Stimulated activated CD8-positive, alpha-beta memory T cell treated with anti-CD3 and anti-CD28 coated beads, Interleukin-7, amount 100 ng/mL, for 24 hours (primary cell): Measurements from ENCODE around the gene IL17REL.
A peak's percentile ranks its signal among the peaks of the same experiment; 100 is the strongest.

Experiments used
- DNase-seq: peaks from one replicate; pipeline ENCODE4 v3.0.0-alpha.2; 2020; ENCODE audit warnings: low read depth

IL17REL gene

DNA sequence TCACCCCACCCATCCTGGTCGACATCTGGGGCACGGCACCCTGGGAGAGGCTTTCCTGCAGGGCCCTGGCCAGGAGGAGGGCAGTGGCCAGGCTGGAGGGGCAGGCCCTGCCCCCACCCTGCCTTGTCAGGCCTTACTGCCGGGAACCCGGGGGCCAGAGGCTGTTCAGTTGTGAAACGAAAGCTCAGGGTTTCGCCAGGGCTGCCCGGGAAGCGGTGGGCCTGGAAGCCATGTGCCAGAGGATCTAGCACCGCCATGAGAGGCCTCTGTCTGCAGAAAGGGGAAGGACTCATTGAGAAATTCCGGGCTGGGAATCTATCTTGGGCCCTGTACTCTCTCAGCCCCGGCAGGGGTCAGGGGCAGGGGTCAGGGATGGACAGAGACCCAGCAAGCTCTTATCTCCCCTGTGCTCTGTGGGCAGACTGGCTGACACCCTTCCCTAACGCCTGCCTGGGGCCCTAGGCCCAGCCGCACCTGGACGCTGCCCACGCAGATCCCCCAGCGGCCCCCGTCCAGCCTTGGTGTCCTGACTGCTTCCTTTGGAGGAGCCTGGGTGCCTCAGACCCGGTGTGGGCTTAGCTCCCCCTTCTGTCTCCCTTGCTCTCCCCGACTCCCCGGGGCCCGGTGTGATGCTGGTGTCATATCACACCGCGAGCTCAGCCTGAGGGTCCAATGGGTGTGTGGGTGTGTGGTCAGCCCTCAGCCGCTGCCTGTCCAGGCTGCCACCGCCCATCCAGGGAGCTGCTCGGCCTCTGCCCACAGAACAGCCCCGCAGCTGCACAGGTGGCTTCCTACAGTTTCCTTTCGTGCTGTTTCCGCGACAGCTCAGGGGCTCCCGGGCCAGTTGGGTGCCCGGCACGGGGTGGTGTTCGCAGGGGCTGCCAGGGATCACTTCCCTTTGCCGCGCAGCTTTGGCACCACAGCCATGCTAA lies 45.5 kb downstream of the IL17REL start:
- DNase-seq = no peak

DNA sequence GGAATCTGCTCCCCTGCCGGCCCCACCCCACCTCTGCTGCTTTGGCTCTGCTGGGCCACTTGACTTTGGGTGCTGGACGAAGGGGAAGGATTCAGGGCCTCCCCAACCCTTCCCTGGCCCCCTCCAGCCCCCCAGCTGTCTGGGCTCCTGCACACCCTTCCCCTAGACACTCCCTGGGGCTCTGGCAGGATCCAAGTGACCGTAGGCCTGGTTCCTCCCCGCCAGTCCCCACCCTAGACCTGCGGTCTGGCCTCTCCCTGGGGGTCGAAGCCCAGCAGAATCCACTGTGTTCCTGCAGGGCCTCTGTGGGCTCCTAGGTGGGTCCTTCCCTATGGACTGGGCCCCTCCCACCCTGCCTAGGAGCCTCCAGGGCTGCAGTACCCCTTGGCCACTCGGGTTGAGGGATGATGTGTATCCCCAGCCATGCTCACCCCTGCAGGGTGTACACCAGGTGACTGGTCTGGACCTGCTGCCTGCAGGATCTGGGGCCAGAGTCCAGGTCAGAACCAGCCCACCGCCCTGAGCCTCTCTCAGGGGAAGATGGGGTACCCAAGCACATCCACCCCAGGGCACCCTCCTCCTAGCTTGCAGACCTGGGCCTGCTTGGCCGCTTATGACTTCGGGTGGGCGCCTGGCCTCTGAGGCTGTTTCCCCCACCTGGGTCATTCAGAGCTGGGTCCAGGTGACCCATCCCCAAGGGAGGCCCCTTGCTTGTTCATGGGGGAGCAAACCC lies 46.4 kb downstream of the IL17REL start:
- DNase-seq = no peak

DNA sequence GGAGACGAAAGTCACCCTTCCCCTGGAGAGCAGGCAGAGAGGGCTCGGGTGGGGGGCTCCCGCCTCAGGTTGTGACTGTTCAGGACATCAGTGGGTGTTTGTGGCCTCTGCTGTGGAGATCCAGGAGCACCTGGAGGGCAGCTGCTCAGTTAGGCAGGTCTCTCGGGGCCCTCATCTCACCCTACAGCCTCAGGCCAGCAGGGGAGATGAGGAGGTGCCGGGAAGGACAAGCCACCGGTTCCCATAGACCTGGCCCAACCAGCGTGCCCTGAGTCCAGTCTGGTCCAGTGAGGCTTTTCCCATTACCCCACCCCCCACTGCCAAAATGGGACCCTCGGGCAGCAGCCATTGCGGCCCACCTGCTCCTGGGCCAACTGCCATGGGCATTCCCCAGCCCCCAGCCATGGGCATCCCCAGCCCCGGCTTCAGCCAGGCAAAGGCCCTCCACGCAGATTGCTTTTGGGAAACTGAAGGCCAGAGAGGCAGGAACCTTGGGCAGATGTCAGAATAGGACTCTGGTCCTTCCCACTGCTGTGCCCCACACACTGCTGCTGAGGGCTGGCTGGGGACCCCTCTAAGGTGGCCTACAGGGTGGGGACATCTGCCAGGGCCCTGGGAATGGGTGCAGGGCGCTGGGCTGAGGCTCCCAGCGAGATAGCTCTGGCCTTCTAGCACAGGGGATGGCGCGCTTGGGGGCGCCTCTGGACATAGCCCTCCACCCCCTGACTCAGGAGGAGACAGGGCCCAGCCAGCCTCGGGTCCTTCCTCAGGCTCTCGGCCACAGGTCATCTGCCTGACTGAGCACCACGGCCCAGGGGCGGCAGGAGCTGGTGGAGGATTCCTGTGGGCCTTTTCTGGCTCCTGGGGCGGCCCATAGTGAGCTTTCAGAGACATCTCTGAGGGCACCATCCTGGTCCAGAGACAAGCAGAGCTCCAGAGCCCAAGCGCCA lies 47.2 kb downstream of the IL17REL start:
- DNase-seq = no peak

DNA sequence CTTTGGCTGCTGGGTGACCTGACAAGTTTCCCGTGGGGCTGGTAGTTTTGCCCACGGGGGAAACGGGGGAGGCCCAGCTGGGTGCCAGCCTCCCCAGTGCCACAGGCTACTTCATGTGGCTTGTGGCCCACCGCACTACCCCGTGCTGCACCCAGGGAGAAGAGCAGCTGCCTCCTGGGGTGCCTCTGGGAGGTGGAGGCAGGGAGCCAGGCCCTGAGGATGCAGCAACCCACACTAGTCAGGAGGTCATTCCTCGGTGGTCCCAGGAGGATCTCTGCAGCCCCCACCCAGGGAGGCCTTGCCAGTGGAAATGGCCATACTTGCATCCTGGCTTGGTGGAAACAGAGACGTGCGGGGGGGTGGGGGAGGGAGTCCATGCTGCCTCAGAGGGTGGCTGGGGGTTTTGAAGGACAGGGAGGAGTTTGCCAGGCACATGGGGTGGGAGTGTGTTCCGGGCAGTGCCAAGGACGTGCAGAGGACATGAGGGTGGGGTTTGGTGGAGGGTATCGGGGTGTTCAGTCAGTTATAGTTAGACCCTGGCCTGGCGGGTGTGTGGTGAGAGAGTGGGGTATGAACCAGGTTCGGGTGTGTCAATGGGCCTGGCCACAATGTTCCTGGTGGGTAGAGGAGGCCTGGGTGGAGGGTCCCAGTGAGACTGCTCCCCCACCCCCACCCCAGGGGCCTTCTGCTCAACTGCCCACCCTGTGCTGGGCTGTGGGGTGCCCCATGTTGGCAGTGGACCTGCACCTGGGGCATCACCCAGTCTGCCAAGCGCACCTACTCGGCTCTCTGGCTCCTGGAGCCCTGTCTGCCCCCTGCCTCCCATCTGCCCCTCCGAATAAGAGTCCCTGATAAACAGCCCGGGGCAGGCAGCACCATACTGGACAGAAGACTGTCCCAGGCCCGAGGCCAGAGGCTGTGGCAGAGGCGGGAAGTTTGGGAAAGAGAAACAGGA lies 48.2 kb downstream of the IL17REL start:
- DNase-seq = no peak

DNA sequence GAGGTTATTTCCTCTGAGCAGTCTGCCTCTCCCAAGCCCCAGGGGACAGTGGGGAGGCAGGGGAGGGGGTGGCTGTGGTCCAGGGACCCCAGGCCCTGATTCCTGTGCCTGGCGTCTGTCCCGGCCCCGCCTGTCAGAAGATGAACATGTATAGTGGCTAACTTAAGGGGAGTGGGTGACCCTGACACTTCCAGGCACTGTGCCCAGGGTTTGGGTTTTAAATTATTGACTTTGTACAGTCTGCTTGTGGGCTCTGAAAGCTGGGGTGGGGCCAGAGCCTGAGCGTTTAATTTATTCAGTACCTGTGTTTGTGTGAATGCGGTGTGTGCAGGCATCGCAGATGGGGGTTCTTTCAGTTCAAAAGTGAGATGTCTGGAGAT lies 48.9 kb downstream of the IL17REL start:
- no peak for DNase-seq

DNA sequence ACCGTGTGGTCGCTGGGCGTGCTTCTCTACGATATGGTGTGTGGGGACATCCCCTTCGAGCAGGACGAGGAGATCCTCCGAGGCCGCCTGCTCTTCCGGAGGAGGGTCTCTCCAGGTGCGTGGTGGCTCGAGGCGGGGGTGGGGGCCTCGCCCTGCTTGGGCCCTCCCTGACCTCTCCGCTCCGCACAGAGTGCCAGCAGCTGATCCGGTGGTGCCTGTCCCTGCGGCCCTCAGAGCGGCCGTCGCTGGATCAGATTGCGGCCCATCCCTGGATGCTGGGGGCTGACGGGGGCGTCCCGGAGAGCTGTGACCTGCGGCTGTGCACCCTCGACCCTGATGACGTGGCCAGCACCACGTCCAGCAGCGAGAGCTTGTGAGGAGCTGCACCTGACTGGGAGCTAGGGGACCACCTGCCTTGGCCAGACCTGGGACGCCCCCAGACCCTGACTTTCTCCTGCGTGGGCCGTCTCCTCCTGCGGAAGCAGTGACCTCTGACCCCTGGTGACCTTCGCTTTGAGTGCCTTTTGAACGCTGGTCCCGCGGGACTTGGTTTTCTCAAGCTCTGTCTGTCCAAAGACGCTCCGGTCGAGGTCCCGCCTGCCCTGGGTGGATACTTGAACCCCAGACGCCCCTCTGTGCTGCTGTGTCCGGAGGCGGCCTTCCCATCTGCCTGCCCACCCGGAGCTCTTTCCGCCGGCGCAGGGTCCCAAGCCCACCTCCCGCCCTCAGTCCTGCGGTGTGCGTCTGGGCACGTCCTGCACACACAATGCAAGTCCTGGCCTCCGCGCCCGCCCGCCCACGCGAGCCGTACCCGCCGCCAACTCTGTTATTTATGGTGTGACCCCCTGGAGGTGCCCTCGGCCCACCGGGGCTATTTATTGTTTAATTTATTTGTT lies 49.6 kb downstream of the IL17REL start:
- DNase-seq = no peak

DNA sequence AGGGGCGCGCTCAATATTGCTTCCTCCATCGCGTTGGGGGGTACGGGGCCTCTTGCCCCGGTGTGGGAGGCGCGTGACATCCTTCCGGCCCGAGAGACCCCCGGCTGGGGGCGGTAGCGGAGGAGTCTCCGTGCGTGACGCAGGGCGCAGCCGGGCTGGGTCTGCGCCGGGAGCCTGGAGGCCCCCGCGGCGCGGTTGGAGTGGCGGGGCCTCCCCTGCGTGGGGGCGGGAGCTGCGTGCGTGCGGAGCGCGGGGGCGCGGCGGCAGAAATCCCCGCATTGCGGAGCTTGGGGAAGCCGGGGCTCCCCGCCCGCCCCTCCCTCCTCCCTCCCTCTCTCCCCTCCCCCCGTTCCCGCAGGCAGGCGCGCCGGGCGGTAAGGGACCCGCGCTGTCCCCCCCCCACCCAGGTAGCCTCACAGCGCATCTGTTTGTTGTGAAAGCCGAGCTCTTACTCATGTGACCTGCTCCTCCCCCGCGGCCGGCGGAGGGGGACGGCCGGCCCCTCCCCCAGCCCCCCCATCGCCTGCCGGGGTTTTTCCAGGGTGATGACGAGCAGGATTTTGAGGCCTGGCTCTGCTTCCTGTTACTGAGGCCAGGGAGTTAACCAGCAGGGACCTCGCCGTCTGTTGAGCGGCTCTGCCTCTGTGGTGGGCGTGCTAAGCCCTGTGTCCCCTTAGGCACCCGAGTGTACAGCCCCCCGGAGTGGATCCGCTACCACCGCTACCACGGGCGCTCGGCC lies 50.4 kb downstream of the IL17REL start:
- peak; percentile 80 for DNase-seq

DNA sequence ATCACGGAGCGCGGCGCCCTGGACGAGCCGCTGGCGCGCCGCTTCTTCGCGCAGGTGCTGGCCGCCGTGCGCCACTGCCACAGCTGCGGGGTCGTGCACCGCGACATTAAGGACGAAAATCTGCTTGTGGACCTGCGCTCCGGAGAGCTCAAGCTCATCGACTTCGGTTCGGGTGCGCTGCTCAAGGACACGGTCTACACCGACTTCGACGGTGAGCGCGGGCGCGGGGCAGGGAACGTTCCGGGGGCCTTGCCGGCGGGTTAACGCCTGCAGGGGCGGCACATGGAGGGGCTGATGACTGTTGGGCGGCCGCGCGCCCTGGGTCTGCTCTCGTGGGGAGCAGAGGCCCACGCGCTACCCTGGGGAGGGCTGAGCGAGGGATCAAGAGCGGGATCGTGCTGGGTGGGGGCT lies 51.0 kb downstream of the IL17REL start:
- DNase-seq = no peak

DNA sequence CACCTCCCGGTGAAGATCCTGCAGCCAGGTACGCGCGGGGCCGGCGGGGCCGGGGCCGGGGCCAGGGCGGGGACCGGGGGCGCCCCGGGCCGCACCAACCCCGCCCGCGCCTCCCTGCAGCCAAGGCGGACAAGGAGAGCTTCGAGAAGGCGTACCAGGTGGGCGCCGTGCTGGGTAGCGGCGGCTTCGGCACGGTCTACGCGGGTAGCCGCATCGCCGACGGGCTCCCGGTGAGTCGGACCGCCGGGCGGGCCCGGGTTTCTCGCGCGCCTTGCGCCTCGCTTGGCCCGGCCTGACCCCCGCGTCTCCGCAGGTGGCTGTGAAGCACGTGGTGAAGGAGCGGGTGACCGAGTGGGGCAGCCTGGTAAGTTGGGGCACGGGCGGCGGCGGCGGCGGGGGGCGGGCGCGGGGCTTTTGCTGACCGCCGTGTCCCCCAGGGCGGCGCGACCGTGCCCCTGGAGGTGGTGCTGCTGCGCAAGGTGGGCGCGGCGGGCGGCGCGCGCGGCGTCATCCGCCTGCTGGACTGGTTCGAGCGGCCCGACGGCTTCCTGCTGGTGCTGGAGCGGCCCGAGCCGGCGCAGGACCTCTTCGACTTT lies 51.5 kb downstream of the IL17REL start:
- no peak for DNase-seq

DNA sequence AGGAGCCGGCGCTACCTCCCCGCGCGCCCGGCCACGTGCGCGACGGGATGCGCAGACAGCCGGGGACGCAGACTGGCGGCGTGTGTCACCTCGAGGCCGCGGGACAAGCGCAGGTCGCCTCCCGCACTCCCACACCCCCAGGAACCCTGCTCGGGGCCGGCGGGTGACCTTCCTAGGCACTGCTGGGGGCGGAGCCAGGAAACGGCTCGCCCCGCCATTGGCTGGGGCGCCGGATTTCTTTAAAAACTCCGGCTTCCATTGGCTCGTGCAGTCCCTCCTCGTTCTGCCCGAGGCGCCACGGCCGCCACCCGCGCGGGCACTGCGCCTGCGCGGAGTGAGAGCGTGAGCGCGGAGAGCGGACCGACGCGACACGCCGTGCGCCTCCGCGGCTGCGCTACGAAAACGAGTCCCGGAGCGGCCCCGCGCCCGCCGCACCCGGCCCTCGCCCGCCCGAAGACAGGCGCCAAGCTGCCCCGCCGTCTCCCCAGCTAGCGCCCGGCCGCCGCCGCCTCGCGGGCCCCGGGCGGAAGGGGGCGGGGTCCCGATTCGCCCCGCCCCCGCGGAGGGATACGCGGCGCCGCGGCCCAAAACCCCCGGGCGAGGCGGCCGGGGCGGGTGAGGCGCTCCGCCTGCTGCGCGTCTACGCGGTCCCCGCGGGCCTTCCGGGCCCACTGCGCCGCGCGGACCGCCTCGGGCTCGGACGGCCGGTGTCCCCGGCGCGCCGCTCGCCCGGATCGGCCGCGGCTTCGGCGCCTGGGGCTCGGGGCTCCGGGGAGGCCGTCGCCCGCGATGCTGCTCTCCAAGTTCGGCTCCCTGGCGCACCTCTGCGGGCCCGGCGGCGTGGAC lies 52.2 kb downstream of the IL17REL start, which contains the start of gene PIM3:
PIM3 (plus strand) TSS at position 614 of the 846 bp plus-strand sequence; CDS start at position 790, 176 bp downstream.
- peak; percentile 77 for DNase-seq

DNA sequence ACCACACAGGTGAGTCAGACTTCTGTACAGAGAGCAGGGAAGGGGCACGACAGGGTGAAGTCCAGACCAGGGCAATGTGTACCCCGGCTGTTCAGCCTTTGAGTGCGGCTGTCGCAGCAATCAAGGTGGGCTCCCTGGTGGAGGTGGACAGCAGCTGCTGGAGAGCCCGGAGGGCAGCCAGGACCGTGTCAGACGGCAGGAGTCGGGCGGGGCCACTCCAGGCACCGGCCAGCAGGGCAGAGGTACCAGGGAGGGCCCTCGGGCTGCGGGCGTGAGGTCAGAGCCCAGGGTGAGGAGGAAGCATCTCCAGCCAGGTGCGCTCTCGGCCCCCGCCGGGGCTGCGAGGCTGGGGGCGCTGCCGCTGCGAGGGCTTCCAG lies 52.8 kb downstream of the IL17REL start:
- DNase-seq = no peak

DNA sequence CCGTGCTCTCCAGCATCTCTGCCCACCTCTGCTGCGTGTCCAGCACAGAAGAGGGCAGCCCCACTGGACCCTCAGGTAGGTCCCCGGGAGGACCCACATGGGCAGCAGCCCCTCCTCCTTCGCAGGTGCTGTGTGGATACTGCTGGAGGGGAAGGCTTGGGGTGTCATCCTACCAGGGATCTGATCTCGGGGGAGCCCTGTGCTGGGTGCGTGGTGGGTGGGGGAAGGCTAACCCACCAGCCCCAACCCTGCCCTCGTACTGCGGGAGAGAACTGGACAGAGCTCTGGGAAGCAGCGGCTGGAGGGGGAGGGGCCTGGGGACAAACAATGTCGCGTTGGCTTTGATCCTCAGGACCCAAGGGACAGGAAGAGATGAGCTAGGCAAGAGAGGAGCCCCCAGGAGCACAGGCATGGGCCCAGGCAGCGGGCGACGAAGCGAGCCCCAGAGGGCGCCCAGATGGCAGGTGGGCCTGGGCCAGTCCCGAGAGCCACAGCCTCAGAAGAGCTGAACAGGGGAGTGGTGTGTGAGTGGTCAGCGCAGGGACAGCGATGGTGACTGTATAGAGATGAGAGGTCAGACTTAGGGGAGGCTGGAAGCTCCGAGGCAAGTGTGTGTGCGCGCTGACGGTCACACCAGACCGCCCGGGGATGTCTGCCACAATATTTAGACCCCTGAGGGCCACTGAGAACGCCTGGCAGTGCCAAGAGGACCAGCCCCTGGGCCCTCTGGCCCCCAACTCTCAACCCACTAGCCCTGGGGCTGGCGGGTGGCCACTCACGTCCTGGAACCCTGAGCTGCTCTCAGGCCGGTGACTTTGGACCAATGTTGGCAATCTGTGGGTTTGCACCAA lies 53.4 kb downstream of the IL17REL start:
- no peak for DNase-seq

DNA sequence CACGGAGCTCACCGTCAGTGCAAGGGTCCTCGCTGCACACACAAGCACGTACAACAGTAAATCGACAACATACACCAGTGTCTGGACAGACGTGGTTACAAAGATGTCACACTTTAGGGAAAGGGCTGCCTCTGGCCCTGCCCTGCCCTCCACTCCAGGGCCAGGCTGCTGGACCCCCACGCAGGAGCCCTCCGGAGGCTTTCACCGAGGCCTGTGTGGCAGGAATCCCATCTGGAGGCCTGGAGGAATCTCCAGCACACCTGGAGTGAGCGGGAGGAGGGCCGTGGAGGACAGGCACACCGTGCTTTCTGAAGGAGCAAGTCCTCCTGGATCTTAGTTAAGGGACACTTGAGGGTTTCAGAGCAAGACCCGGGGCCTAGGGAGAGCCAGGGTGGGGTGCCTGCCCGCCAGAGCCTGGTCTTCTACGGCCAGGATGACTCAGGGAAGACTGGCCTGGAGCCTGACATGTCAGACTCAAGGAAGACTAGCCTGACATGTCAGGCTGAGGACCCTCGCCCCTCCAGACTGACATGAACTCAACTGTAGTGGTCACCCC lies 54.1 kb downstream of the IL17REL start:
- no peak for DNase-seq

DNA sequence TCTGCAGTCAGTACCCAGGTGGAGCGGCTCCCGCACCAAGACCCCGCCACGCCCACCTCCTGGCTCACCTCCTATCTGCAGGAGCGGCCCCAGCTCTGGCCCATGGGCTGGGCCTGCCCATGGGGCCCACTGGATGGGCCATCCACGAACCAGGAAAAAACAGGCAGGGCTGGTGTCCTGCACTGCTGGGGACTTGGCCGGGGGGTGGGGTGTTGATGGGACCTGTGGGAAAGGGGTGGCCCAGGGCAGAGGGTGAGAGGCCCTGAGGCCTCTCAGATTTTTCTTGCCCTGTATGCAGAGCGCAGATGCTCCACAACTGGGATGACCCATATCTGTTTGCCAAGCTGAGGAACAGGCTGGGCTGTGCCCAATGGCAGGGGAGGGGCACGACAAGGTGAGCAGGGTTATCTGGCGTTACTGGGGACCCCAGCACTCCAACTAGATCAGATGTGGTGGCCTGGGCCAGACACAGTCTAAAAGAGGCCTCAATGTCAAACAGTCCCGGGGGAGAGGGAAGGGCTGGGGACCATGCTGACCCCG lies 54.7 kb downstream of the IL17REL start:
- DNase-seq = no peak

DNA sequence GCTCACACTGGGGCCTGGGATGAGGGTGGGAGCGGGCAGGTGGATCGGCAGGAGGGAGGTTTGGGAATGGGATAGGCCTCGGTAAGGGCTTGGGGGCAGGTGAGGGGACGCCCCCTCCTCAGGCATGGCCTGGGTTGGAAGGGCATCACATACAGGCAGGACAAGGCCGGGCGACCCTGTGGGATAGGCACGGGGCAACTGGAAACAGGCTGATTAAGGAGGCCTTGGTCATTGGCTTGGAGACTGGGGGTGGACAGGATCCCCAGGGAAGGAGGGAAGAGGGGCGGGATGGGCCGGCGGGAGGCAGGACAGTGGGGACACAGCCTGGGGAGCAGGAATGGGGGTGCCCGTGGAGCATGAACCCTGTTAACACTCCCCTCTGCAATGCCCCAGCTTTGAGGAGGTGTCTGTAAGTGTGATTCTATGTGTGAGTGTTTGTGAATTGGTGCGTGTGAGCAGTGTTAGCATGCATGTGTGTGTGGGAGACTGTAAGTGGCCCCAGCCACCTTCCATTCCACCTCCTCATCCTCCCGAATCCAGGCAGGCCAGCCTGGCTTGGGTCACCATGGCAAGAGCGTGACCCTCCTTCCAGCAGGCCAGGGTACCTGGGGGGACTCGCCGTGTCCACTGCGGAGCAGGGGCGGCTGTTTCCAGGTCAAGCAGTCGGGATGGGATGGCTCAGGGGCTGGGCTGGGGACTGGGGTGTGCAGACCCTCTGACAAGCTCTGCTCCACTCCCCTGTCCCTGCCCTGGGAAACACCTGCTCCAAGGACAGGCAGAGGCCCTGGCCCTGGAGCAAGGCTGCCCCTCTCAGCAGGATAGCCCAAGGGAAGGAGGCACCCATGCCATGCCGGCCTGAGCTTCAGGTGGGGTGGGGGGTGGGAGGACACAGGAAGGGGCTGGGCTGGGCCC lies 55.4 kb downstream of the IL17REL start:
- DNase-seq = no peak
